ENCODE measurements around the gene ROBO3.

Gene ROBO3, protein sequence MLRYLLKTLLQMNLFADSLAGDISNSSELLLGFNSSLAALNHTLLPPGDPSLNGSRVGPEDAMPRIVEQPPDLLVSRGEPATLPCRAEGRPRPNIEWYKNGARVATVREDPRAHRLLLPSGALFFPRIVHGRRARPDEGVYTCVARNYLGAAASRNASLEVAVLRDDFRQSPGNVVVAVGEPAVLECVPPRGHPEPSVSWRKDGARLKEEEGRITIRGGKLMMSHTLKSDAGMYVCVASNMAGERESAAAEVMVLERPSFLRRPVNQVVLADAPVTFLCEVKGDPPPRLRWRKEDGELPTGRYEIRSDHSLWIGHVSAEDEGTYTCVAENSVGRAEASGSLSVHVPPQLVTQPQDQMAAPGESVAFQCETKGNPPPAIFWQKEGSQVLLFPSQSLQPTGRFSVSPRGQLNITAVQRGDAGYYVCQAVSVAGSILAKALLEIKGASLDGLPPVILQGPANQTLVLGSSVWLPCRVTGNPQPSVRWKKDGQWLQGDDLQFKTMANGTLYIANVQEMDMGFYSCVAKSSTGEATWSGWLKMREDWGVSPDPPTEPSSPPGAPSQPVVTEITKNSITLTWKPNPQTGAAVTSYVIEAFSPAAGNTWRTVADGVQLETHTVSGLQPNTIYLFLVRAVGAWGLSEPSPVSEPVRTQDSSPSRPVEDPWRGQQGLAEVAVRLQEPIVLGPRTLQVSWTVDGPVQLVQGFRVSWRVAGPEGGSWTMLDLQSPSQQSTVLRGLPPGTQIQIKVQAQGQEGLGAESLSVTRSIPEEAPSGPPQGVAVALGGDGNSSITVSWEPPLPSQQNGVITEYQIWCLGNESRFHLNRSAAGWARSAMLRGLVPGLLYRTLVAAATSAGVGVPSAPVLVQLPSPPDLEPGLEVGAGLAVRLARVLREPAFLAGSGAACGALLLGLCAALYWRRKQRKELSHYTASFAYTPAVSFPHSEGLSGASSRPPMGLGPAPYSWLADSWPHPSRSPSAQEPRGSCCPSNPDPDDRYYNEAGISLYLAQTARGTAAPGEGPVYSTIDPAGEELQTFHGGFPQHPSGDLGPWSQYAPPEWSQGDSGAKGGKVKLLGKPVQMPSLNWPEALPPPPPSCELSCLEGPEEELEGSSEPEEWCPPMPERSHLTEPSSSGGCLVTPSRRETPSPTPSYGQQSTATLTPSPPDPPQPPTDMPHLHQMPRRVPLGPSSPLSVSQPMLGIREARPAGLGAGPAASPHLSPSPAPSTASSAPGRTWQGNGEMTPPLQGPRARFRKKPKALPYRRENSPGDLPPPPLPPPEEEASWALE (N-terminal part only)

DNA sequence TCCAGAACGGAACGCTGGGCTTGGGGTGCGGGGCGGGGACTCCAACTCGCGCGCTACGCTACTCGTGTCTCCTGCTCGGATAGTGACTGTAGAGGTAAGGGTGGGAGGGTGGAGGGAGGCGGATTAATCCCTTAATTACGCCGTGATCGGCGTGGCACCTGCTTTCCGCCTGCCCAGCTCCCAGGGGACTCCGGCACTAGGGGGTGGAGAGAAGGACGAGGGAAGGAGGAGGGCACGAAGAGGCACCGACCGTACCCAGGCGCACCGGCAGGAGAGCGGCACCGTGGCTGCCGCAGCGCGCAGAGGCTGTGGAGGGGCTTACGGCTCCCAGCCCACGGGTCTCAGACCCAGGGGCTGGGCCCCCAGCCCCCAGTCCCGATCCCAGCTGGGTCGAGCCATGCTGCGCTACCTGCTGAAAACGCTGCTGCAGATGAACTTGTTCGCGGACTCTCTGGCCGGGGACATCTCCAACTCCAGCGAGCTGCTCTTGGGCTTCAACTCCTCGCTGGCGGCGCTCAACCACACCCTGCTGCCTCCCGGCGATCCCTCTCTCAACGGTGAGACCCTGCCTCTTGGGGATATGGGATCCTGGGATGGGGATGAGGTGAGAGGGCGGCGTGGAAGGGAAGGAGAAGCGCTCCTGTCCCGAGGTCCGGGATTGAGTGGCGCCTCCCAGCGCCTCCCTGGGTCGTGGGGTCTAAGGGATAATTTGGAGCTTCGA, at the start of gene ROBO3:
ROBO3 (plus strand) TSS at position 252 of the 721 bp plus-strand sequence; CDS start at position 398, 146 bp downstream.
- peak; percentile 55 for DNase-seq

DNA sequence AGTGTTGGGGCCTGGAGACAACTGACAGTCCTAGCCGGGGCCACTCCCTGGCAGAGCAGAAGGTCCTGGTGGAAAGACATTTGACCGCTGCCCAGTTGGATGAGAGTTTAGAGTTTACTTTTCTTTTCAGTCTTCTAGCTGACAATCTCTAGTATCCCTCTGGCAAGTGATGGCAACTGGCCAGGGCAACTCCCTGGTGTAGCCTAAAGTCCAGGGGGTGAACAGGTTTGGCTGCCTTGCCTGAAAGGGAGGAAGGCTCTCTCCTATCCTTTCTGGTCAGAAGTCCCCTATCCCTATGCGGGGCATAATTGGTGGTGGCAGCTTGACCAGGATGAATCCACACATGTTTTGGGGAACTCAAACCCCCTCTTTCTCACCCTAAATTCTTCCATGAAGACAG, 48.2 kb upstream of the ROBO3 start:
- no peak for DNase-seq

DNA sequence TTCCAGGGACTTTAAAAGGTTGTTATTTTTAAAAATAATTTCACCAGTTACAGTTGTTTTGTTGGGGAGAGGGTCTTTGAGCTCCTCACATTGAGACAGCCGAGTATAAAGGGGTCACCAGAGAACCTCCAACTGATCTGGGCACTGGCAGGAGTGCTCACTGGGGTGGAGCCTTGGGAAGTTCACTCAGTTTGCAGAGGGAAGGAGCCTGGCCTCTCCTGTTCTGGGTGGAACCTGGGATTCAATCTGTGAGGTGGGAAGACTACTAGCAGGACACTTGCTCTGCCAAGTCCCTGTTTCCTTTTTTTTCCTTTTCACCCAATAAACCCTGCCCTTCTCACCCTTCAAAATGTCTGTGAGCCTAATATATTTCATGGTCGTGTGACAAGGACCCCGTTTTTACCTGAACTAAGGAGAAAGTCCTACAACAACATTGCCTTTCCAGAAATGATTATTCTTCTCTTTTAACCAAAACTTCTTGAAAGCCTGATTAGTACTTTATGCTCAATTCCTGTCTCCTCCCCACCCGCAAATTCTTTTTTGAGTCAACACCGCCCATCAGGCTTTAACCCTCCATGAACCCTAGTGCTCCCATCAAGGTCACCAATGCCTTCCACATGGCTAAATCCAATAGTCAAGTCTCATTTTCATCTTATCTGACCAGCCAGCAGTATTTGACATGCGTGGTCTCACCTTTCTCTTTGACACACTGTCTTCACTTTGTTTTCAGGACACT, 43.1 kb upstream of the ROBO3 start:
- DNase-seq = no peak

DNA sequence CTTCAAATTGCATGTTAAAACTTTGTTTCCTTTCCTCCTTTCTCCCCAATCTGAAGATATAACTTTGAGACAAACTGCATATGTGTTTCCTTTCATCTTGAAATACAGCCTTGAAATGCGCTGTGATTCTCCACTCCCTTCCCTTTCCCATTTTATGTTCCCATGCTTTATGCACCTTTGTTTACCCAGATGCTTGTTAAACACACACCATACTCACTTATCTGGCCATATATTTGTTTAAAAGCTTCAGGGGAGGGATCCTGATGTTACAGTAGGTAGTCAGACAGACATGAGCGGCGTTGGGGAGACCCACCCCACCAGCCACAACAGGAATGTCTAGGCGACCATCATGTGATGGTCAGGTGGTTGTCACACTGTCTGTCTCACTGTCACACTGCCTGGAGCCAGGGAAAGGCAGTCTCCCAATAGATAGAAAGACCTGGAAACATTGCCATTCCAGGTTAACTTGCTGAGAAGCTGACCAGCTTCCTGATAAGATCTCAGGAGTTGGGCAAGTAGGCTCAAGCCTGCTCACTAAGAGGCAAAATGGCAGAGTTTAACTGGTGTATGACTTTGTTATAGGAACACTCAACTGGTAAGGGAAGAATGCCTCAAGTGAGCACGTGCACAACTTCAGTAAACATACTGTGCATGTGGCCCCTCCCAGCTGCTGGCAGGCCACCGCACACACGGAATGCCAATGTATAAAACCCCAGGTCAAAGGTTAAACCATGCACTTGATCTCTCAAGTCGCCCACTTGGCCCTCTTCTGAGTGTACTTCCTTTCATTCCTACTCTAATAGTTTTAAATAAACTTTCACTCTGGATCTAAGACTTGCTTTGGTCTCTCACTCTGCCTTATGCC, 41.5 kb upstream of the ROBO3 start:
- no peak for DNase-seq

DNA sequence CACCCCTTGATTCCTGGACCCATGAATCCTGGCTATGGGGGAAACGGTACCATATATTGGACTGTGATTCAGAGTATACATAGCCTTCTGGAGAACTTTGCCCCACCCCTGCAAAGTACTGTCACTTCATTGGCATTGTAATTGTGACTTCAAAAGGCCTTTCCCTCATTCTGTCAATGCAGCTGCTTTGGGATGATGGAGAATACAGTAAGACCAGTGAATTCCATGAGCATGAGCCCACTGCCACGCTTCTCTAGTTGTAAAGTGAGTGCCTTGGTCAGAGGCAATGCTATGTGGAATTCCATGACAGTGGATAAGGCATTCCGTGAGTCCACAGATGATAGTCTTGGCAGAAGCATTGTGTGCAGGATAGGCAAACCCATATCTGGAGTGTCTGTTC, 39.4 kb upstream of the ROBO3 start:
- DNase-seq = no peak

DNA sequence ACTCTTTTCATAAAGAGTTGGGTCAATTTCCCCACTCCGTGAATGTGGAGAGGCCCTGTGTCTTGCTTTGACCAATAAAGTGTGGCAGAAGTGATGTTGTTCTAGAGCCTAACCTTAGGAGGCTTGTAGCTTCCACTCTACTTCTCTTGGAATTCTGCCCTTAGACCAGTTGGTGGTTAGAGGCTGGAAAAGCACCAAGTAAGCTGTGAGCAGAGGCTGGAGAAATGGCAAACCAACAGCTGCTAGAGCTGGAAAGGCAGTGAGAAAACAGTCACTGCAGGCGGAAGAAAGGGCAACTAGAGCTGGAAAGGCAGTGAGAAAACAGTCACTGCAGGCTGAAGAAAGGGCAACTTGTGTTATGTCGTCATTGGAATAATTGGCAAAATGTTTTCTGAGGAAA, 35.2 kb upstream of the ROBO3 start:
- no peak for DNase-seq

DNA sequence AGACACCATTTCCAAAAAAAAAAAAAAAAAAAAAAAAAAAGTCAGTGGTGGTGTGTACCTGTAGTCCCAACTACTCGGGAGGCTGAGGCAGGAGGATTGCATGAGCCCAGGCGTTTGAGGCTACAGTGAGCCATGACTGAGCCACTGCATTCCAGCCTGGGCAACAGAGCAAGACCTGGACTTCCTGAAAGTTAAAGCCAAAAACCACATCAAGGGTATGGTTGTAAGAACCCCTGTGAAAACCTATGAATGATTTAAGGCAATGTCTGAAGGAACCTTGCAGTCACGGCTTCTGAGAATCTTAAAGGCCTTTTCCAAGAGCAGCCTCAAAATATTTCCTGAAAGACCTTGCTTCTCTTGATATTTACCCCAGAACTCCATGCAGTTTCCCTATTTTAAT, 34.5 kb upstream of the ROBO3 start:
- DNase-seq = no peak

DNA sequence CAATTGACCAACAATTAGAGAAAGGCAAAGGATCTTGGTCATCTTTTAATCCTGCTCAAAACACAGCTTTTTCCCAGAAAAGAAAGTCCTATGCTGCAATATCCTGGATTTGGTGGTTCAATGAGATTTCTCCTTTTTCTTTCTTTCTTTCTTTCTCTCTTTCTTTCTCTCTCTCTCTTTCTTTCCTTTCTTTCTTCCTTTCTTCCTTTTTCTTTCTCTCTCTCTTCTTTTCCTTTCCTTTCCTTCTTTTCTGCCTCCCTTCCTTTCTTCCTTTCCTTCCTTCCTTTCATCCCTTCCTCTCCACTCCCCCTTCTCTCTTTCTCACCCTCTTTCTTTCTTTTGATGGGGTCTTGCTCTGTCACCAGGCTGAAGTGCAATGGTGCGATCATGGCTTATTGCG, 33.3 kb upstream of the ROBO3 start:
- no peak for DNase-seq

DNA sequence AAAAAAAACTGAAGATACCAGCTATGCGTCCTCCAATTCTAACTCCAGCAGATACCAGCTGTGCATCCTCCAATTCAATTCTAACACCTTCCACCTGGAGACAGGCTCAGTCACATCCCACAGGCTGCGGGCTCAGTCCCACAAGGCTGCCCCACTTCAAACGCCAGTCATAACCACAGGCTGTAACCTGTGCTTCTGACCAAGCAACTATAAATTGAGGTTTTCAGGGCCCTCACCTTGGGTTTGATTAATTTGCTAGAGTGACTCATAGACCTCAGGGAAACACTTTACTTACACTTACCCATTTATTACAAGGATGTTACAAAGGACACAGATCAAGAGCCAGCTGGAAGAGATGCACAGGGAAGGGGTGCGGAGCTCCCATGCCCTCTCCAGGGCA, 32.7 kb upstream of the ROBO3 start:
- no peak for DNase-seq

DNA sequence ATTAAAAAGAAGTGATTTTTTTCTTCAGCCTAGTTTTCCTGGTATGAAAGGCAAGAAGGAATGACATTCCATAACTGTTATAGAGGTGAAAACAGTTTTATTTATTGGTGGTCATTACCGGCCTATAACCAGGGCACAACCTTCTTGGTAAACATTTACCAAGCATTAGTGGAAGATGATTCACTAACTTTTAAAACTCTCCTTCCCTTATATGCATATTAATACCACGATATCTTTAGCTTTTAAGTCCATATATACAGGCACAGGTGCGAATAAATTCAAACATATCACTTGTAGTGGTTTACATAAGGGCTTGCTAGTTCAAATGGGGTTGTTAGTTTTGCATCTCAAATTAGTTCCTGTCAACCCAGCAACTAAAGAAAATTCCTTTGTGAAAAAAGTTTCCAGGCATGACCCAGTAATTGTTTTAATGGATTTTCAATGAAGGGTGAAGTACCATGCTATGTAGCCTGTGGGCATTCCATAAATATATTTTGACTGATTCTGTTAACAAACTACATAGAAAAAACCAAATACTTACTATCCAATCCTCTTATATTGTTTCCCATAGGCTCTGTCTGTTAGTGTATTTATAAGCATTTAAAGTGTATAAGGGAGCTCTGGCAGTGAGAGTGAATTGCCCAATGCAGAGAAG, 30.6 kb upstream of the ROBO3 start:
- no peak for DNase-seq

DNA sequence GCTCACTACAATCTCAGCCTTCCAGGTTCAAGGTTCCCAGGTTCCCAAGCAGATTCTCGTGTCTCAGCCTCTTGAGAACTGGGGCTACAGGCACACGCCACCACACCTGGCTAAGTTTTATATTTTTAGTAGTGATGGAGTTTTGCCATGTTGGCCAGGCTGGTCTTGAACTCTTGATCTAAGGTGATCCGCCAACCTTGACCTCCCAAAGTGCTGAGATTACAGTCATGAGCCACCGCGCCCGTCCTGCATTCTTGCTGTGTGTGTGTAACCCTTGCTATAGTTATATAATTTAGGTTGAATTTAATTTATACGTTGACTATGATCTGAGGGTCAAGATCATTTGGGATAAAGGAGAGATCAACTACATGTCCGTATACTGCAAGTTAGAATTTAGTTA, 29.3 kb upstream of the ROBO3 start:
- no peak for DNase-seq

DNA sequence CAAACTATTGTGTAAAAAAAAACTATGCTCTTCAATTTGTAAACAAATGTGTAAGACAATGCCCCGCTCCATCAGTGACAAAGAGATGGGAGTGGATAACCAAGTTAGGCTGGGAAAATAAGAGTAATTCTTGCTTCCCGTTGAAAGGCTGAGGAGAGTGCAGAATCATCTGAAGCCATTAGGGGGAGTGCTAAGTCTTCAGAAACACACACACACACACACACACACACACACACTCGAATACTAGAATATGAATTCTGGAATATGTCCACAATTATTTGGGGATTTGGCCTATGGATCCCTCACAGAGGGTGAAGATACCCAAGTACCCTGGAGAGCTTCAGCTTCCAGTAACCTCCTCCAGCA, 27.8 kb upstream of the ROBO3 start:
- DNase-seq = peak; percentile 74

DNA sequence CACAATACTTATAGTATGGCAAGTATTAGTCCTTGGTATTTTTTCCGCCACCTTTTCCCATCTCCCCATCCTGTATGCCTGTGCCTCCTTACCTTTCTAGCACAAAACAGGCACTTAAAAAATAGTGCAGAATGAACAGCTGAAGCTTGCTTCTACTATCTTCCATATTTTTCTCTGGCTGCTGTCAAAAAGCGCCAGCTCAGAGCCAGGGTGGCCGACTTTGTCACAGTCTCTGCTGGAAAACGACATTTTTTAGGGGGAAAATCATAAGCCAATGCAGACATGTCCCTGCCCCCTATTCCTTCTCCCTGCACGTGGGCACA, 26.5 kb upstream of the ROBO3 start:
- DNase-seq = no peak

DNA sequence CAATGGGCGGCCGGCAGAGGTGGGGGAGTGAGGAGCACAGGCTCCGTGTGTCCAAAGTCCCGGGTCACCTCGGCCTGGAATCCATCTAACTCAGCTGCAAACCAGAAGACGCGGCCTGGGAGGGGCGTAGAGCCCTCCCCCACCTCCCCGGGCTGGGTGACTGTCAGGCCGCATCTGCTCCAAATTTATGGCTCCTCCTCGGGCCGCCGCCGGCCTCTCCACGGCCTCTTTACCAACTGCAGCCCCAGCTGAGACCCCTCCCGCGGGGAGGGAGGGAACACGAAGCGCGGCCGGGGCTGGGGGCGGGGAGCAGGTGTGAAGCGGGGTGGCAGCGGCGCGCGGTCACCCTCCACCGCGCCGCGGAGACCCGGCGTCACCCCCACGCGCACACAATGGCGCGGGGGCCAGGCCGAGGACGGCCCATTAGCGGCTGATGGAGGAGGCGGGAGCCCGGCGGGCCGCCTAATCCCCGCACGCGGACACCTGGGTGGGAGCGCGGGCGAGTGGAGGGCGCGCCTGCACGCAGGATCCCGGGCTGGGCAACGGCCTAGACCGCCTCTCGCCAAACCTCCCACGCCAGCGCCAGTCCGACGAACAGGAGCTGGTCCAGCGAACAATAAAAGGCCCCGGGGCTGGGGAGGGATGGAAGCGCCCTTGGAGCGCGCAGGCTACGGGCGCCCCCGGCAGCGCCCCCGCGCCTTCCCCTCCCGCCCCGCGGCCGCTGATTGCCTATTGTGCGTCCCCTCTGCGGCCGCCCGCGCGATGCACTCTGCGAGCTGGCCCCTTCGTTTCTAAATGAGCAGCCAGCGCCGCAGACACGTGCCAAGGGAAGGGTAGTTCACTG, 25.9 kb upstream of the ROBO3 start:
- DNase-seq = no peak

DNA sequence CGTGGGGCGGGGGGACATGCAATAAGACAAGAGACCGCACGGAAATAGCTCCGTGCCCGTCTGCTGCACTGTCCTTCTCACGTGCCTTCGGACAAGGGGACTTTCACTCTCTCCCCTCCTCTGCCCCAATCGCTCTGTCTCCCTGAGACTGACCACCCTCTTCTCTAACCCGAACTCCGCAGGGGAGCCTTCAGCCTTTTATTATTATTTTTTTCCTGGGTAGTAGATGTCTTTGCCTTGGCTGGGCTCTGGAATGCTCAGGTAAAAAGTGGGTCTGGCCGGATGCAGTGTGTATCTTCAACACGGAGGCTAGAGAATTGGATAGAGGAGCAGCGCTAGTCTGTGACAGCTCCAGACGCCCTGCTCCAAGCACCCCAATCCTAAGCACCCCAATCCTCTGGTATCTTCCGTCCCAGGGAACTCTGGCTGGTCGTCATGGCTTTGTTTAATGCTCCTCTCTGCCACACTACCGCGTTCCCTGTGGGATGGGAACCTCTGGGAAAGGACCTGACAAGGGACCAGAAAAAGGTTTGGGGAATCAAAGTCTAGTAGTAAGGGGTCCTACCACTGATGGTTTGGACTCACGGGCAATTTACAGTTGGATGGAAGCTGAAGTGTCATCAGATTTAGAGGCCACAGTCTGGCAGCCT, 25.1 kb upstream of the ROBO3 start:
- DNase-seq = no peak

DNA sequence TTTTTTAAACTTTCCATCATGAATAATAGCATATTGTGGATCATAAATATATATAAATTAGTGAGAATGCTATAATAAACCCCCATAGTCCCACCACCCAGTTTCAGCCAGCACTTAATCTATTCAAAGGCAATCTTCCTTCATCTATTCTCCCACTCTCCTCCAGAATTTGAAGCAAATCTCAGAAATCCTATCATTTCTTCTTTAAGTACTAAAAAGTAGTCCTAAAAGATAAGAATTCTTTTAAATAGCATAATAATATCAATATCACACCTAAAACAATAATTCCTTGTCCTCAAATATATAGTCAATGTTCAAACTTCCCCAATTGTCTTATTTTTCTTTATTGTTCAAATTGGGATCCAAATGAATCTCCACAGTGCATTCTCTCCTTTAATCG, 24.6 kb upstream of the ROBO3 start:
- no peak for DNase-seq

DNA sequence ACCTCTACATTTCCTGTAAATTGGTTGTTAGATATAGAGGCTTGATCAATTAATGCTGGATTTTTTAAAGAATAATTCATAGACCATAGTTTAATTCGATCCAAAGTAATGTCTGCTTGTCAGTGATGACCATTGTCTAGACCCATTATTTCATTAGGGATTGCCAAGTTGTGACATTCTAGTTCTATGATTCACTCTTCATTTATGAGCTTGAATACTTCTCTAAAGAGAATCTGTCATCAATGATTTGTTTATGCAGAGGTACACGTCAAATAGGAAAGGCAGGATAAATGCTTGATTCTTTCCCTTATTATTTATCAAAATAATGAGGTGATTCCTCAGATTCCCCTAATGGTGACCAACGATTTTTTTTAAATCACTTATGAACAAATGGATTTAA, 24.0 kb upstream of the ROBO3 start:
- DNase-seq = no peak

DNA sequence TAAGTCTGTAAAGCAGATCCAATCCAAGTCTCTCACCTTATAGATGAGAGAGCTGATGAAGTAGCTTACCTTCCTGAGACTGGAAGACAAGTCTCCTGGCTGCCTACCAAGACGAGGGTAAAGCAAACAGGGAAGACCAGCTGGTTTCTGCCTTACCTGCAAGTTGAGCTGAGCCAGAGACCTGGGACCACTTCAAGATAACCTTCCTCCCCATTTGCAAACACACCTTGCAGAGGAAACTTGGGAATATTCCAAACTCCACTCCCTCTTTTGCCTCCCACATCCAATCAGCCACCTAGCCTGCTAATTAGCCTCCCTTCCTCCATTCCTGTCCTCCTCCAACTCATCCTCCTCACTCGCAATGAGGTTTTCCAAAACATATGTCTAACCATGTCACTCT, 23.4 kb upstream of the ROBO3 start:
- no peak for DNase-seq

DNA sequence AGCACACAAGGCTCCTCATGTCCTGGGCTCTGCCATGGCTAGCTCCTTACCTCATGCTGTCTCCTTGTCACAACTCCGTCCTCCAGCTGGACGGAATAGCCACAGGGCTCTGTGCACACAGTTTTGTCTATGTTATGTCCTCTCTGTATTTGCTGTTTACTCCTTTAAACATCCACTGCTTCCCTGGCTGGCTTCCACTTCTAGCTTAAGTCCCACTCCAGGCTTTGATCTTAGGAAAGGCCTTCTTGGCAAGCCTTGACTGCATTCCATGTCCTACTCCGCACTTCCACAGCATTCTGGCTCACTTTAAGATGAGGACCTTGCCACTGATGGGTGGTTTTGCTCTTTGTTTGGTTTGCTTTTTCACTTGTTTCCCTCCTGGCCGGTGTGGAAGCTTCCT, 22.9 kb upstream of the ROBO3 start:
- DNase-seq = no peak
